Esophagus squamous epithelium (tissue), 4 donors: Measurements from ENCODE around the gene FHAD1.

Experiments
- POLR2A ChIP-seq, 4 donors: fragments of 450-650 bp; IDR thresholded peaks; one replicate each; pipeline ENCODE4 v1.6.1; 2017; ENCODE audit warnings: antibody characterized with exemption in 4 of 4, mild to moderate bottlenecking in 4 of 4, moderate library complexity in 3 of 4
- TF ChIP-seq, protein P1 (sequence below), 6 experiments: fragments of 450-650 bp in 4 of 6; fragments of 200-600 bp in 2 of 6; sonication (generic) in 2 of 6; IDR thresholded peaks; one replicate each; pipeline ENCODE4 v1.5.1; 2016 to 2019; ENCODE audit warnings: antibody characterized with exemption in 6 of 6, mild to moderate bottlenecking in 4 of 6, moderate library complexity in 4 of 6

- TF ChIP-seq, protein P1, sequence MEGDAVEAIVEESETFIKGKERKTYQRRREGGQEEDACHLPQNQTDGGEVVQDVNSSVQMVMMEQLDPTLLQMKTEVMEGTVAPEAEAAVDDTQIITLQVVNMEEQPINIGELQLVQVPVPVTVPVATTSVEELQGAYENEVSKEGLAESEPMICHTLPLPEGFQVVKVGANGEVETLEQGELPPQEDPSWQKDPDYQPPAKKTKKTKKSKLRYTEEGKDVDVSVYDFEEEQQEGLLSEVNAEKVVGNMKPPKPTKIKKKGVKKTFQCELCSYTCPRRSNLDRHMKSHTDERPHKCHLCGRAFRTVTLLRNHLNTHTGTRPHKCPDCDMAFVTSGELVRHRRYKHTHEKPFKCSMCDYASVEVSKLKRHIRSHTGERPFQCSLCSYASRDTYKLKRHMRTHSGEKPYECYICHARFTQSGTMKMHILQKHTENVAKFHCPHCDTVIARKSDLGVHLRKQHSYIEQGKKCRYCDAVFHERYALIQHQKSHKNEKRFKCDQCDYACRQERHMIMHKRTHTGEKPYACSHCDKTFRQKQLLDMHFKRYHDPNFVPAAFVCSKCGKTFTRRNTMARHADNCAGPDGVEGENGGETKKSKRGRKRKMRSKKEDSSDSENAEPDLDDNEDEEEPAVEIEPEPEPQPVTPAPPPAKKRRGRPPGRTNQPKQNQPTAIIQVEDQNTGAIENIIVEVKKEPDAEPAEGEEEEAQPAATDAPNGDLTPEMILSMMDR (IDR thresholded peaks at IDR 0.05): no peak
- TF ChIP-seq POLR2A (IDR thresholded peaks at IDR 0.05): no peak
Measured at GRCh38 chr1:15410884-15411245, 163.8 kb downstream of the FHAD1 start.
